Measurements from ENCODE around the gene HPCAL1.
A peak's percentile ranks its signal among the peaks of the same experiment; 100 is the strongest.
"Not testable (repeated sequence)": the region's sequence is repeated elsewhere in the genome, so short reads cannot be mapped to it uniquely, and the experiment has no call there.

Gene HPCAL1

DNA sequence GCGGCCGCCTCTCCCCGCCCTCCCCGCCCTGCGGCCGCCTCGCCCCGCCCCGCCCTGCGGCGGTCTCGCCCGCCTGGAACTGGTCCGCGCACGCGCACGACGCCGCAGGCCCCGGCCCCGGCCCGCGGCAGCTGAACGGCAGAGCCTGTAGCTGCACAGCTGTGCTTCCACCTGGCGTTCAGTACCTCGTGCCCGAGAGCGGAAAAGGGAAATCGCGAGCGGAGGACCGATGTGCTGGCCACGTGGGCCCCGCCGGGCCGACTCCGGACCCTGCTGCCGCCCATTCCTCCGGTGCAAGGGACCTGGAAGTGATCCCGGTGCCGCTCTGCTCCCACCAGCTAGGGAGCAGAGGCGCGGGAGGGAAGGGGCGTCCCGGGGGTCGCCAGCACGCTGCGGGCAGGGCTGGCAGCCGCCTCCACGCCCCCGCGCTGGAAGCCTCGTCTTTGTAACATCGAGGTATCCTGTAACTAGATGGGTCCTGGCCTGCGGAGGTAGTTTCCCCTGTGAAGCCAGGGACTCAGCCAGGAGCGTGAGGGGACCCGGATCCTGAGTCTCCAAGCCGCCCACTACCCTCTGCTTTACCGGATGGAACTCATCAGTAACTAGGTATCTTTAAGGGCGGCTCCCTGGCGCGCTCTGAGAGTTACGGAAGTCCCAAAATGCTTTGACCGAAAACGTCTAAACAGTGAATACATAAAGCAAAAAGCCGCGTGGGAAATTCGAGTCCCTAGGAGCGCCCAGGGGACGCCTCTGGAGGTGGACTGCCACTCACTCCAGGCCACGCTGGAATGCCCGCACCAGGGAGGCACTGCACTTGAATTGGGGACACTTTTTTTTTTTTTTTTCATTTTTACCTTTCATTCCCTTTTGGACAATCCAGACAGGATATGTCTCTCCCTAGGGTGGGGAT is 146.1 kb downstream of the HPCAL1 start:
- peak; percentile 99 for DNase-seq

DNA sequence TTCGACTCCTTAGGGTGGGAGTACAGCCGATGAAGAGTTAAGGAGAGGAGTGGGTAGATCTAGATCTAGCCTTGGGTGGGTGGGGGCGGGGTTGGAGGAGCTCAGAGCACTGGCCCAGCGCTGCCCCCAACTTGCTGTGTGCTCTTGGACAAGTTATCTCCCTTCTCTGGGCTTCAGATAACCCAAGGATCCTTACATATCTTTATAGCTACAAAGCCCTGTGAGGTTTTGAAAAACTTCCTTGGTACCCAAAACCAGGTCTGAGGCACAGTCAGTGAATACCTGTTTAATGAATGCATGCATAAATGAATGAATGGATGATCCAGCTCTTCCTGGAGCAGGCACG is 146.8 kb downstream of the HPCAL1 start:
- no peak for DNase-seq

DNA sequence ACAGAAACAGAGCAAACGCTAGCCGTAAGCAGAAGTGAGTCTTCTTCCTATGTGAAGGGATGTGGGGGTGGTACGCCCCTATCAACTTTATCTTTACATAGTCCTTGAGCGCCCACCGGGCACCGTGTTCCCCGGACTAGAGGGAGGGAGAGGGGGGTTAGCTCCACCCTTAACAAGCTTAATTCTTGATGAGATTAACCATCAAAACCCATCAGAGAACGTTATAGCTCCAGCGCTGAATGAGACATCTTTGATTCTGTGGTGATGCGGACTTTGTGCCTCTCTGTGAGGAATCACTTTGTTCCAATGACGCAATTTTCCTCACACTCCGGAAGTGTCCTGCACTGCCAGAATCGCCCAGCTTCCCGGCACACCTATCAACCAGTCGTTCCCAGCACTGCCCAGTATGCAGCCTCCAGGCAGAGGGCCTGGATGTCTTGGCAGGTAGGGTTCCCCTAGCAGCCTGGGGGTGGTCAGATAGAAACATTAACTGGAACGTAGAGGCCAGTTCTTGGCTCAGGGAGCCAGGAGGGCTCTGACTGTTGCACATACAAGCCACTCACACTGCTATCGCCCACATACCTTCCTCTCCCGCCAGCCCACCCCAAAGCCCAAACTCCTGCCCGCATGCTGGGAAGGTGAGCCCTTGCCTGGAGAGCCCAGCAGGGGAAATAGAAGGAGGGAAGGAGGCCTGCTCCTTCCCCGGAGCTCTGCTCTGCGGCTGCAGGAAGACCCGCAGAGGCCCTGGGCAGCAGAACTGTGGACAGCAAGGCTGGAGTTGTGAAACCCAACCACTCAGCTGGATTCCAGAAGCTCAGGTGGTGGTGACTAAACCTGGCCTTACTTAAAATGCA is 147.4 kb downstream of the HPCAL1 start:
- DNase-seq: no peak

DNA sequence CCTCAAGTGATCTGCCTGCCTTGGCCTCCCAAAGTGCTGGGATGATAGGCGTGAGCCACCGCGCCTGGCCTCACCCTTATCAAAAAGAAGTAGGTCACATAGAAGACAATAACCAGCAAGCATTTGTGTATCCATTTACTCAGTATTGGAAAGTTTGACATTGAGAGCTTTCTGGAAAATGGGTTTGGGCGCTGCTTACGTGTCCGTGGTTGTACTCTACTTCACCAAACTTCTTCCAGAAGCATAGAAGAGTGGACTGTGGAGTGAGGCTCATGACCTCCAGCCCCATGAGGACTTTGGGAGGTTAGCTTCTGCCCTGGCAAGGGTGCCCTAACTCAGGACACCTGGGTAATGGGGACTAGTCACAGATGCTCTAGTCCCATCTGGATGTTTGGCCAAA is 149.1 kb downstream of the HPCAL1 start:
- no peak for DNase-seq

DNA sequence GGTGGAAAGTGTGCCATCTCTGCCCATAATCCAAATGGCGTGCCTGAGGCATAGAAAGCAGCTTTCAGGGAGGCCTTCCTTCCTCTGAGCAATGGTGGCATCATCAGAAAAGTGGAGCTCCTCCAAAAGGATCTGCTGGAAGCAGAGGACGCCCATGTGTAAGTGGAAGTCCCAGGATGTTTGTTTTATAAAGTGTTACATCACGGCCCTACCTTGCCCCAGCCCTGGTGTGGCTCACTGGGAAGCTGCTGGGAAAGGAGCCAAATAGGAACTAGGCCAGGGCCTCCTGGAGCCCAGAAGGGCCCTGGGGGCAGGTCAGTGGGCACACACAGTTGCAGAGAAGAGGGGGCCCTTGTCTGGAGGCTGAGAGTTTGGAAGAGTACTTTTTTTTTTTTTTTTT is 149.6 kb downstream of the HPCAL1 start:
- DNase-seq: peak; percentile 88

DNA sequence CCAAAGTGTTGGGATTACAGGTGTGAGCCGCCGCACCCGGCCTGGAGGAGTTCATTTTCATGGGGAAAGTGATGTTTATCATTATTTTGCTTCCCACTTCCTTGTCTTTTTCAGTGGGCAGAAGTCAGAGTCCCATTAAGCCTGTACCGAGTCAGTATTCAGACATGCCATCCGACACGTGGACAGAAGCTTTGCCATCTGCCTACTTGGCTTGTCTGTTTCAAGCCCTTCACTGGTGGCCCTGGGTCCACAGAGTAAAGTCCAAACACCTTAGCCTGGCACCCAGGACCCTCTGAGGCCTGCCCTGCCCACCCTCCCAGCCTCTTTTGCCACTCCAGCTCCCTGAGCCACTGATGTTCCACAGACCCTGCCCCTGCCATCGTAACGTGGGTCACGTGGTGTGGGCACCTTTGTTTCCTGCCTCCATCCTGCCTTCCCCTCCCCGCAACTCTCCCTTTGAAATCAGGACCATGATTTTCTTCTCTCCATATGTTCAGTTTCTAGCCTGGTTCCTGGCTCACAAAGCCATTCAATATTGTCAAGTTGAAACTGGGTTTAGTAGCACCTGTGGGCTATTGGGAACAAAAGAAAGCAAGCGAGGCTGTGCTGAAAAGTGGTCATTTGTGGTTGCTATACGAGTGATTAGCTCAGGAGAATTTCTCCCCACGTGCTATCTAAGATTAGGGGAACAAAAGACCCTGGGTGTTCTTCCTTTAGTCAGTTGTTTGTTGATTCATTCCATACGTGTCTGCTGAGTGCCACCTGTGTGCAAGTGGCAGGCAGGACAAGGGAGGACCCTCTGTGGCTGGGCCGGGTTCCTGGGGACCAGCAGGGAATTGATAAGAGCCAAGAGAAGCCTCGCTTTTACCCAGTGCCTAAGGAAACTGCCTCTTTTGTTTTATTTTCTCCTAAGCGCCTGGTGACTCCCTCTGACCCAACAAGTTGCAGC is 150.5 kb downstream of the HPCAL1 start:
- DNase-seq: peak; percentile 71

DNA sequence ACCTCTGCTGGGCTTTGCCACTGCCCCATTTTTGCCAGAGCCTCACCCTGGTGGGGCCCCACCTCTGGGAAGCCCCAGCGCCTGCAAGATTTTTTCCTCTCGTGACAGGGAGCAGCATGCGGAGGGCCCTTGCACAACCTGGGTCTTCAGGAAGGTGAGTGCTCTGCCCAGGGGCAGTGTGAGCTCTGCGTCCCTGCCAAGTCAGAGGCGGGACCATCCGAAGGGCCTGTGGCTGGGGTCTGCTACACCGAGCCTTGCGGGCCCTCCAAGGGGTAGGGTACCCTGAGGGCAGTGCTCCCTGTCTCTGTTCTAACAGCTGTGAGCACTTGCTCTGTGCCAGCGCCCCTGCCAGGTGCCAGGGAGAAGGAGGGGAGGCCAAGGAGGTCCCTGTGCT is 151.2 kb downstream of the HPCAL1 start:
- DNase-seq: no peak

DNA sequence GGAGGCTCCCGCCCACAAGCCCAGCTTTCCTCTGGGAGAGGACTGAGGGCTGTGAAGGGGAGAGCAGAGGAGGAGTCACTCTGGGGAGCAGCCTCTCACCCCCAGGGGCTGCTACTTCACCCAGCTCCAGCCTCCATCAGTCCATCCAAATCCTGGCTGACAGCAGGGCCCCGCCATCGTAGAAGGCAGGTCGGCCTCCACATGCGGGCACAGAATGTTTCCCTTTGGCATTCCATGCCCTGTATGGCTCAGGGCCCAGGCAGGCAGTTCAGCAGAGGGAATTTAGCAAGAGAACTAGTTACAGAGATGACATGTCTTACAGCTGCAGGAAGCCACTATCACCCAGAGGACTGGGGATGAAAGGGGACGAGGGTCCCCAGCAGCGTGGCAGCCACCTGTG is 151.8 kb downstream of the HPCAL1 start:
- DNase-seq: peak; percentile 16

DNA sequence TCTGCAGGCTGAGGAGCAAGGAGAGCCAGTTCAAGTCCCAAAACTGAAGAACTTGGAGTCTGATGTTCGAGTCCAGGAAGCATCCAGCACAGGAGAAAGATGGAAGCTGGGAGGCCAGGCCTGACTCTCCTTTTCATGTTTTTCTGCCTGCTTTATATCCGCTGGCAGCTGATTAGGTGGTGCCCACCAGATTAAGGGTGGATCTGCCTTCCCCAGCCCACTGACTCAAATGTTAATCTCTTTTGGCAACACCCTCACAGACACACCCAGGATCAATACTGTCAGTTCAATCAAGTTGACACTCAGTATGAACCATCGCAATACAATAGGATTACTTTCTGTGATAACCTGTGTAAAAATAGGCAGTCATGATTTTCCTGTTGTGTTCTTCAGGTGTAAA is 154.5 kb downstream of the HPCAL1 start:
- DNase-seq: not testable (repeated sequence)

DNA sequence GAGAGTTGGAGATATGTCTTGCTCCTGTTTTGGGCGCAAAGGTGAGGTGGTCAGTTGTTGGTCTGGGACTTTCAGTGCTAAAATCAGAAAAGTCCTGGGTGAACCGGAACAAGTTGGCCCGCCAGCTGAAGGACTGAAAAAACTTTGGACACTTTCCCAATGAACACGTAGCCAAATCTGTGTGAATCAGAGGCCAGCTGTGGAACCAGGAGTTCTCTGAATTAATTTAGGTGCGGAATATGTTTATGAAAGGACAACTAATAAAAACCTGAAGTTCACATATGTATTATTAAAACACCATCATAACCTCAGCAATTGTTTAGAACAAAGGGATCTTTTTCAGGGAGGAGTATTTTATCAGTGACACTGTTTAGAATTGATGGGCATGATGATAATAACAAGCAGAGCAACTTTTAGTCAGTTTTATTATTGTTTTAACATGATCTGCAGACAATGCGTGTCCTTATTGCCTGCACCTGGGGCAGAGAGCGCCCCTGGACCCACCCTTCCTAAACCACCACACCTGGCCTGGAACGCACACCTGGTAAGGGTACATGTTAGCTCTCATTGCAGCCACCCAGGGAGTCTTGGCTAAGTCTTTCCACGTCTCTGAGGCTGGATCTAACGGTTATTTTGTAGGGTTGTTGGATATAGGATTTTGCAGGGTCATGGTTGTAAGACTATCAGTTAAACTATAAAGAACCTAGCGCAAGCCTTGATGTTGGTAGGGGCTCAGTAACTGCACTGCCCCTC is 155.3 kb downstream of the HPCAL1 start:
- DNase-seq: no peak

DNA sequence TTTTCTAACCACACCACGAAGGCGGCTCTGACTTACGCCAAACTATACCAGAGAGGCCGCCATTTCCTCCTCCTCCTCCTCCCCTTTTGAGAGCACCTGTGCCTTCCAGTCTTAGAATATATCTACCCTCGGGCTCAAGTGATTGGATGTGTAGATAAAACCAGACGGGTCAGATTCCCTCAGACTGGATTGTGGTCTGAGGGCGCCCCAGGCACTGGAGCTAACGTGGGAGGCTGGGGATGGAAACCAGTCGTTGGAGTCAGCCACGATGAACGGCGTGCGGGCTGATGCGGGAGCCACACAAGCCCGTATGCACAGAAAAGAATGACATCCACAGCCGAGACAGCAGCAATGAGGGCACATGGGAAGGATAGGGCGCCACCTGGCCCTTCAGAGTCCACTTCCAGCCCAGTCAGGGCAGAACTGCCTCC is 157.7 kb downstream of the HPCAL1 start:
- DNase-seq: no peak

DNA sequence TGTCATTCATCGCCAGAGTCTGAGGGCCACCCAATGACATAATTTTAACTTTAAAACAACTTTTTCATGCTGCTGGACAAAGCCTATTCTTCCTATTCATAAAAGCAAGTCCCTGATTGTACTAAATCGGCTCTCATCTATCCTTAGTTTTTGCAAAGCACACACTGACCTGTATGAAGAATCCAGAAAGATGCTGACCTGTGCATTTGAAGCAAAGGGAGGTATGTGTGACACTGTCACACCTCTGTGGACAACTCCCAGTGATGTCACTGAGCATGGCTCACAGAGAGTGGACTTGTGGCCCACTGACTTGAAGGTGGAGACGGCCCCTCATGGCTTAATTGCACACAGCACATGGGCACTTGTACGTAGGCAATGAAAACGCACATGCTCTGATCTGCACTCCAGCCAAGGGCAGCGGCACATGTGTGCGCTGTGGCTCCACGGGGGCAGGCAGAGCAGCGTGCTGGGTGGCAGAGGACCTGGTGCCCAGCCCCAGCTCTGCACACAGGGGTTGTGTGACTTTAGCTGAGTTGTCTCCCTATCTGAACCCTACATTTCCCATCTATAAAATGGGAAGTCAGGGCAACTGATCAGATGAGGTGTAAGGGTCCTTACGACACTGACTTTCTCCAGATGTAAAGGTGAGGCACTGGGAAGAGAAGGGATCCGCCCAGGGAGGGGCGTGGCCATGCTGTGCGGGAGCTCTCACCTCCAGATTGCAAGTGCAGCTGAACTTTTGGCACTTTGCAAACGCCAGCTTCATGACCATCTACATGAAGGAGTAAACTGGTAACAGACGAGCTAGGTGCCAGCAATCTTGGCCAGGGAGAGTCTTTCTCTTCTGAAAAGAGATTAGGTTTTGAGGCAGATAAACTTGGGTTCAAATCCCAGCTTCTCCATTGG is 159.7 kb downstream of the HPCAL1 start:
- DNase-seq: no peak

DNA sequence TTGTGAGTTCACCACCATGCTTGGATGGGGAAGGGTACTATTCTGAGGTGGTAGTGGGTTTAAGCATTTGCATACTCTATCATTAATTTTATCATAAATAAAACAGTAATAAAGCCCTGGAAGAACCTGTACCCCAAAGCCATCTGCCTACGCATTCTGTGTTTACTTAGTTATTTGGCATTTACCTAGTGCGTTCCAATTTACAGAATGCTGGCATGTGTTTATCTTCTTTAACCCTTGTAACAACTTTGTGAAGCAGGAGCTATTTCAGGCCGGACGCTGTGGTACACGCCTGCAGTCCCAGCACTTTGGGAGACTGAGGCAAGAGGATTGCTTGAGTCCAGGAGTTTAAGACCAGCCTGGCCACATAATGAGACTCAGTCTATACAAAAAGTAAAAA is 163.2 kb downstream of the HPCAL1 start:
- no peak for DNase-seq

DNA sequence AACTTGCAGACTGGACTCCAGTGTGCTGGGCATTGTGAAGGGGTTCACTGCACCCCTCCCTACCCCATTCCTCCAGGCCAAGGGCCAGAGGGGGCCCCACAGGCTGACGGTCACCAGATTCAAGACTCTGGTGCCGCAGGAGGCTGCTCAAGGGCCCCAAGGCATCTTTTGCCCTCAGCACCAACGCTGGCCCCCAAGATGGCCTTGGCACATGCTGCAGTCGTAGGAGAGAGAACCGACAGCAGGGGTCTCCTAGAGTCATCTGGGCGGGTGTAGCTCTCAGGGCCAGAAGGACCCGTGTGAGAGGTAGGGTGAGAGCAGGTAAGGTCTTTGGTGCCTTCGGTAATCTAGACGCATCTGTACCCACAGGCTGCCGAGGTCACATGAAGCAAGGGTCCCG is 164.1 kb downstream of the HPCAL1 start:
- no peak for DNase-seq

DNA sequence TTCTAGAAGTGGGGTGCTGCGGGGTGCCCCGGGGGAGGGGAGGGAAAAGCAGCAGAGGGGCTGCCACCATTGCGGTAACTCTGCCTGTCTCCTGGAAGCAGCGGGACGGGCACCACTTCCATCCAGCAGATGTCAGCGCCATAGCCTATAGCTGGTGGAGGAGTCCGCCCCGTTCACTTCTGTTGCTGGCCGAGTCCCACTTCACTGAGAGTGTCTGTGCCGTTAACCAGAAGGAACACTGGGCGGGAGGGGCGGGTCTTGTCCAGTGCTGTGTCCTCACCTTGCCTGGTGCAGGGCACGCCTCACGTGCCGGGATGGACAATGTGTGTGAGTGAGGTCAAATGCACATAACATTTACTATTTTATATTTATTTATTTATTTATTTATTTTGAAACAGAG is 164.7 kb downstream of the HPCAL1 start:
- no peak for DNase-seq

DNA sequence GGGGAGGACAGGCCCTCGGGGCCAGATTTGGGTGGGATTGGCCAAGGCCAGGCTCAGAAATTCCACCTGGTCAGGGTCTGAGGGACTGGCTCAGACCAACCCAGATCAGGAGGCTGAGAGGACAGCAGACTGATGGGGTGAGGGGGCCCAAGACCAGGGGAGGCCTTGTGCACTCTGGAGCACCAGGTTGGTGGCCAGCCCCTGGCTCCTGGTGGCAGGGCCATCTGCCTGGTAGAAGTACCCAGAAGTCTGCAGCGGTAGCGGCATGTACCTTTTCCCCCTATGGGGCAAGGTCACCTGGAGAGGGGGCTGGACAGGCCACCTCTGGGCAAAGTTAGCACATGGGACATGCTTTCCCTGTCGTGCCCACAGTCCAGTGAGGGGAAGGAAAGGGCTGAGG is 166.6 kb downstream of the HPCAL1 start:
- DNase-seq: no peak

DNA sequence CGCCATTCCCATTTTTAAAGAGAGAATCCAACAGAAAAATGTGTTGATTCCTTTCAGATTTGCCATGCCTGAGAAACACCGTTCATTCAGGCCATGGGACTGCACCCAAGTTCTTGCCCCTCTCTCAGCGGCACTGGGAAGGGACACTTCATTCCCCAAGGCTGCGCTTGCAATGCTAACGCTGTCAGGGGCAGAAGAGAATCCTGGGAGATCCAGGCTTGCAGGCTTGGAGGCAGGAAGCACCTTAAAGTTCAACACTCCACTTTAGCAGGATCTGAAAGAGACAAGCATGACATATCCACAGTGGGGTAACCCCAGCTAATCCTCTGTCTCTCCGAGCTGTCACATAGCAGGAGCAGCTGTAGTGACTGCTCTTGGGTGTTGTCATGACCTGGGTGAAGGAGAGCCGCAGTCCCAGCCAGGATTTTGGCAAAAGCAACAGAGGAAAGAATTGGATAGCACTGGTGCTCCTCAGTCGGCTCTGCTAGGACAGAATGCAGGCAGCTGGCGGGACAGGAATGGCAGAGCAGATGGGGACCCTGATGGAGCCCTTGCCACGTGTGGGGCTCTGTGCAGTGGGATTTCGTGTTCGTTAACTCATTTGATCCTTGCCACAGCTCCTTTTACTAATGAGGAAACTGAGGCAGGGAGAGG is 167.4 kb downstream of the HPCAL1 start:
- DNase-seq: no peak

DNA sequence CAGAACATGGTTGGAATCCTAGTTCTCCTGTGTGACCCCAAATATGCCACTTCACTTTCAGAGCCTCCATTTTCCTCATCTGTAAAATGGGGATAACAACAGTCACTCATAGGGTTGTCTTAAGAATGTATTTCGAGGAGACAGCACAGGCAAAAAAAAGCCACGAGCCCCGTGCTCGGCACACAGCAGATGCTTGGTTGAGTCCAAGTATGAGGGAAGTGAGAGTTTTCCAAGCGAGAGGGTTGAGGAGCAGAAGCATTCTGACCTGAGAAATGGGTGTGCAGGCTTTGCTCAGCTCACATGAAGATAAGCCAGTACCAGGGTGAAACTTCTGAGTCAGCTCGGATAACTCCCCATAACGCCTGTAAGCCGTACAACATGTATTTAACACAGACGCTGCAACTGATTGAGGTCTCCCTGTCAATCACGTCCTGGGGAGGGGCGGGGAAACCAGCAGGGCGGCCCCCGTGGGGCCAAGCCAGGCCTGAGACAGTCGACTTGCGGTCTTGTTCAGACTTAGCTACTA is 168.4 kb downstream of the HPCAL1 start:
- no peak for DNase-seq

DNA sequence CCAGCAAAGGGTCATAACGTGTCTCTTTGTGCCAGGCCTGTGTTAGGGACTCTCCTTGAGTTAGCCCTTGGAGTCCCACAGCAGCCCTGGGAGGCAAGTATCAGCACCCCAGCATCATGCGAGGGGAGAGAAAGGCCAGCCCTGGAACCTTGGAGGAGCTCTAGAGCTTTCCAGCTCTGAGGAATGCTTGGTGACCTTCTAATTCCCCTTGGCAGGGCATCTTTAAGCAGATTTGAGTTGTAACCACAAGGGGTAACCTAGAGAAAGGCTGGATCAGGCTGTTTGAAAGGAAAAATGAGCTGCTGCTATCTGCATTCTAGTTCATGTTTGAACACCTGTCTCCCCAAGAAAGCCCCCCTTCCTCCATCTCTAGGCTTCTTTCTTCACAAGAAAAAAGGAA is 169.3 kb downstream of the HPCAL1 start:
- DNase-seq: no peak

DNA sequence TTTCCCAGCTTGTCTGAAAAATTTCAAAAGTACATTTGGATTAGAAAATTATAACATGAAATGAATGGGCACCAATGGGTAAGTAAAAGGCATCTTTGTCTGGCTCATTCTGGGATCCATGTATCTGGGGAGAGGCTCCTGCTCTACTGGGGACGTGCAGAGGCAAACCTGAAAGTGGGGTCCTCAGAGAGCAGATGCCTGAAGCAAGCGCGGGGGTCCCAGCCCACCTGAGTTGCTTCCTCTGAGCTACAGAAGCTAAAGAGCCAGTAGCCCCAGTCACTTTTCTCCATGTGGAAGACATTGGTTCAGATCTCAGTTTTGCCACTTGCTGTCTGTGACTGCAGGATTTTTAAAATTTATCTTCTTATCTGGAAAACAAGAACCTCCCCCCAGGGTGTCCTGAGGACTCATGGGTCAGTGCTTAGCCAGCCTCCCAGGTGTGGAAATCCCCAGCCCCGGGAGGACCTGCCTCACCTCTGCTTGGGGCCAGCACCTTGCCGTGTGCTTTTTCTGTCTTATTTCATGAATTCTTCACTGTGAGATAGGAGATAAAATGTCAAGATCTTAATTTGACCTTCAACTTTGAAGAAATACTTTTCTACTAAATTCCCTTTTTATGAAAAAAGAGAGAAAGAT is 170.5 kb downstream of the HPCAL1 start:
- no peak for DNase-seq

Measured in NCI-H345 (cell line).